ENCODE results near the gene IMMP1L. TPM values are rescaled to one million over a fixed set of nuclear protein-coding genes. Genes with fewer than 3 reads are reported as not detected.
A peak's percentile ranks its signal among the peaks of the same experiment; 100 is the strongest.

IMMP1L gene
- total RNA-seq, 1 donor from 2014 or later, result 20.8 TPM

GRCh38 chr11:31408201-31408600 is 101.2 kb downstream of the IMMP1L start:
- DNase-seq (ENCODE audit: low spot score in 2 of 2) (no peak), FAIRE-seq (no peak)

GRCh38 chr11:31404614-31405013 is 104.8 kb downstream of the IMMP1L start:
- FAIRE-seq (no peak), DNase-seq (ENCODE audit: low spot score in 2 of 2) (no peak)

DNA sequence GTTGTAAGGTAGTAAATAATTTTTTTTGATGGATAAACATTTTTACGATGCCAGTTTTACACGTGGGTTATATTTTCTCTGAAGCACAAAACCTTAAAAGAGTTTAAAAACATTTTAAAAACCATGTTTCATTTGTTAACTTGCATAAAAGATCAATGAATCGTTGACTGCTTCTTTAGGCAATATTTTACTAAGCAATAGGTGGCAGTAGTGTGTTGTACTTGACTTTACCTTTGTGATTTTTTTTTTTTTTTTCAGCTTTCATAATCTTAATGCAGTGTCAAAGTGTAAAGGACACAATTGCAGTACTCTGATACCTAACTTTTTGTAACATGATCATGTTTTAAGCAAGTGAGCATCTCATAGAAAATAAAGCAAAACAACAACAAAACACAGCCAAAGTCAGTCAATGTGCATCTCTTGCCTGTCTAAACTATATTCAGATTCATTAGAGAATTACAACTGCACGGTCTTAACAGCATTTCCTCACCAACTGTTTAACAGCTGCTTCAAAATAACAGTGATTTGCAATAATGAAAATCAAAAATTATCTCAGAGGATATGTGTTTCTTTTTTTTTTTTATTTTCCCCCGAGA is 112.1 kb downstream of the IMMP1L start:
- FAIRE-seq (peak; percentile 90), DNase-seq (ENCODE audit: low spot score in 2 of 2) (peak in 1 of 2 donors; percentile 8)

- DNase-seq (ENCODE audit: low spot score in 2 of 2) (no peak), FAIRE-seq (no peak)
Measured at GRCh38 chr11:31387379-31387778, 122.0 kb downstream of the IMMP1L start.

DNA sequence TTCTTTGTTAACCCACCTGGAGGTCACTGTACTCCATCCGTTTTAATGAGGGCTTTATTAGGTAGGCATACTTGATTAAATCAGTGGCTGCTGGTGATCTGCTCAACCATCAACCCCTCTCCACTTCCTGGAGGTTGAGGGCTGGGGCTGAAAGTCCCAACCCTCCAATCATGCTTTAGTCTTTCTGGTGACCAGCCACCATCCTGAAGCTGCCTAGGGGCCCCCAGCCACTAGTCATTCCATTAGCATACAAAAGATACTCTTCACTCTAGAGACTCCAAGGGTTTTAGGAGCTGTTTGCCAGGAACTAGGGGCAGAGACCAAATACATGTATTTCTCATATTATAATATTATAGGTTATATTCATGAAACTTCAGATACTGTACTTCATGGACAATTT is 126.3 kb downstream of the IMMP1L start:
- FAIRE-seq (no peak), DNase-seq (ENCODE audit: low spot score in 2 of 2) (no peak)

Other genes with a start within 250 kb of the IMMP1L start
- gene DCDC1, start 139.9 kb downstream of the IMMP1L start, total RNA-seq, result 2.4 TPM
- 15.1 TPM for gene DNAJC24, start 139.8 kb downstream of the IMMP1L start, total RNA-seq
- 22.4 TPM for gene ELP4, start 145 bp upstream of the IMMP1L start, total RNA-seq